Measurements from ENCODE around the gene HNMT. TPM values are rescaled to one million over a fixed set of nuclear protein-coding genes. Genes with fewer than 3 reads are reported as not detected.

HNMT gene
- polyA plus RNA-seq, 1 donor from 2014 or later, result not detected

GRCh38 chr2:137924019-137924418 lies 40.3 kb upstream of the HNMT start:
- H3K4me3 ChIP-seq (ENCODE audit: low read length), result no peak overlapping the region
- H3K27ac ChIP-seq (ENCODE audit: low read length), result no peak overlapping the region
- H3K79me2 ChIP-seq (replicated peaks; ENCODE audit: insufficient read depth, low read length), result no peaks in the 10 kb centered on the region
- no peaks in the 10 kb centered on the region for H3K9me3 ChIP-seq (ENCODE audit: low read length)
- TF ChIP-seq RAD21 (conservative IDR thresholded peaks at IDR 0.05), result no peak
- TF ChIP-seq EP300 (conservative IDR thresholded peaks at IDR 0.05; ENCODE audit: poor library complexity, severe bottlenecking), result no peak
- no peak for TF ChIP-seq SMC3 (conservative IDR thresholded peaks at IDR 0.05; ENCODE audit: poor library complexity)
- TF ChIP-seq EZH2 (IDR thresholded peaks at IDR 0.05; ENCODE audit: borderline replicate concordance, insufficient read depth, low read length, poor library complexity, severe bottlenecking), result no peak
- TF ChIP-seq POLR2AphosphoS5 (IDR thresholded peaks at IDR 0.05), result no peak
- H3K9me2 ChIP-seq (ENCODE audit: insufficient read depth, low read length), result no peaks in the 10 kb centered on the region
- H4K20me1 ChIP-seq (ENCODE audit: insufficient read depth), result no peaks in the 10 kb centered on the region
- no peak overlapping the region for H2AFZ ChIP-seq (ENCODE audit: low read depth, low read length)
- H3K27me3 ChIP-seq (ENCODE audit: insufficient read depth, low read depth, low read length), result no peaks in the 10 kb centered on the region
- H3K9ac ChIP-seq (ENCODE audit: low read length), result no peak overlapping the region
- no peaks in the 10 kb centered on the region for H3K36me3 ChIP-seq (ENCODE audit: insufficient read depth, low read length)
- H3K4me2 ChIP-seq (ENCODE audit: low read length), result no peak overlapping the region
- no peaks in the 10 kb centered on the region for H3F3A ChIP-seq (ENCODE audit: insufficient read depth, low read length, poor library complexity, severe bottlenecking)

- Histone ChIP-seq H3K27me3 (ENCODE audit: insufficient read depth, low read depth, low read length) (no peaks in the 10 kb centered on the region), H3K27ac (ENCODE audit: low read length) (no peak overlapping the region), H3K4me2 (ENCODE audit: low read length) (no peak overlapping the region), H3K36me3 (ENCODE audit: insufficient read depth, low read length) (no peaks in the 10 kb centered on the region), H3K79me2 (replicated peaks; ENCODE audit: insufficient read depth, low read length) (no peaks in the 10 kb centered on the region), H3F3A (ENCODE audit: insufficient read depth, low read length, poor library complexity, severe bottlenecking) (no peaks in the 10 kb centered on the region), H2AFZ (ENCODE audit: low read depth, low read length) (no peak overlapping the region), H3K4me3 (ENCODE audit: low read length) (no peak overlapping the region), H3K9me3 (ENCODE audit: low read length) (no peaks in the 10 kb centered on the region), H3K9ac (ENCODE audit: low read length) (no peak overlapping the region), H3K9me2 (ENCODE audit: insufficient read depth, low read length) (no peaks in the 10 kb centered on the region), H4K20me1 (ENCODE audit: insufficient read depth) (no peaks in the 10 kb centered on the region)
- TF ChIP-seq CTCF (IDR thresholded peaks at IDR 0.05; ENCODE audit: poor library complexity, severe bottlenecking) (no peak), RAD21 (conservative IDR thresholded peaks at IDR 0.05) (no peak), SMC3 (conservative IDR thresholded peaks at IDR 0.05; ENCODE audit: poor library complexity) (no peak), TAF1 (IDR thresholded peaks at IDR 0.05; ENCODE audit: low read depth) (no peak), MXI1 (conservative IDR thresholded peaks at IDR 0.05; ENCODE audit: poor library complexity, severe bottlenecking) (no peak), EP300 (conservative IDR thresholded peaks at IDR 0.05; ENCODE audit: poor library complexity, severe bottlenecking) (no peak), POLR2AphosphoS5 (IDR thresholded peaks at IDR 0.05) (no peak), REST (IDR thresholded peaks at IDR 0.05; ENCODE audit: borderline replicate concordance) (no peak), EZH2 (IDR thresholded peaks at IDR 0.05; ENCODE audit: borderline replicate concordance, insufficient read depth, low read length, poor library complexity, severe bottlenecking) (no peak)
Measured at GRCh38 chr2:137925599-137925998, 38.7 kb upstream of the HNMT start.
